HCT116 (cell line): ENCODE data around the gene GADD45A.
"Not testable (repeated sequence)": the region's sequence is repeated elsewhere in the genome, so short reads cannot be mapped to it uniquely, and the experiment has no call there.

Experiments used
- CEBPB ChIP-seq: IDR thresholded peaks from 2 replicates; pipeline ENCODE4 v1.6.1; 2012; ENCODE audit warnings: low read depth
- EZH2 ChIP-seq: fragments of 200-600 bp; sonication (generic); IDR thresholded peaks from 2 replicates; pipeline ENCODE4 v1.6.1; 2017; ENCODE audit warnings: antibody characterized with exemption, mixed run types
- POLR2AphosphoS5 ChIP-seq: IDR thresholded peaks from 2 replicates; pipeline ENCODE4 v1.6.1; 2011; ENCODE audit warnings: mild to moderate bottlenecking, low read depth, low read length, moderate library complexity
- TF ChIP-seq, protein P1 (sequence below), 3 experiments: fragments of 200-600 bp in 1 of 3; sonication (generic) in 1 of 3; IDR thresholded peaks in 2 of 3; conservative IDR thresholded peaks in 1 of 3; 2 replicates each; pipeline ENCODE4 v1.5.1; 2012 to 2017; ENCODE audit warnings: low read depth in 2 of 3, low read length in 2 of 3, antibody characterized with exemption in 1 of 3, borderline replicate concordance in 1 of 3, control low read depth in 1 of 3, mild to moderate bottlenecking in 1 of 3, mixed read lengths in 1 of 3, mixed run types in 1 of 3, moderate library complexity in 1 of 3; ENCODE audit not compliant: insufficient read depth in 1 of 3

DNA sequence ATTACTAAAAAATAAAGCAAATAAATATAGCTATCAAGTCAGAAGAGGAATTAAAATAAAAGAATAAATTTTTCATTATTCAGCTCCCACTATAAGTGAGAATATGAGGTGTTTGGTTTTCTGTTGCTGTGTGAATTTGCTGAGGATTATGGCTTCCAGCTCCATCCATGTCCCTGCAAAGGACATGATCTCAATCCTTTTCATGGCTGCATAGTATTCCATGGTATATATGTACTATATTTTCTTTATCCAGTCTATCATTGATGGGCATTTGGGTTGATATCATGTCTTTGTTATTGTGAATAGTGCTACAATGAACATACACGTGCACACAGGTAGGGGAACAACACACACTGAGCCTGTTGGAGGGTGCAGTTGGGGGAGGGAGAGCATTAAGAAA, 27.8 kb upstream of the GADD45A start:
- not testable (repeated sequence) for TF ChIP-seq EZH2, CEBPB, POLR2AphosphoS5
- TF ChIP-seq, protein P1, sequence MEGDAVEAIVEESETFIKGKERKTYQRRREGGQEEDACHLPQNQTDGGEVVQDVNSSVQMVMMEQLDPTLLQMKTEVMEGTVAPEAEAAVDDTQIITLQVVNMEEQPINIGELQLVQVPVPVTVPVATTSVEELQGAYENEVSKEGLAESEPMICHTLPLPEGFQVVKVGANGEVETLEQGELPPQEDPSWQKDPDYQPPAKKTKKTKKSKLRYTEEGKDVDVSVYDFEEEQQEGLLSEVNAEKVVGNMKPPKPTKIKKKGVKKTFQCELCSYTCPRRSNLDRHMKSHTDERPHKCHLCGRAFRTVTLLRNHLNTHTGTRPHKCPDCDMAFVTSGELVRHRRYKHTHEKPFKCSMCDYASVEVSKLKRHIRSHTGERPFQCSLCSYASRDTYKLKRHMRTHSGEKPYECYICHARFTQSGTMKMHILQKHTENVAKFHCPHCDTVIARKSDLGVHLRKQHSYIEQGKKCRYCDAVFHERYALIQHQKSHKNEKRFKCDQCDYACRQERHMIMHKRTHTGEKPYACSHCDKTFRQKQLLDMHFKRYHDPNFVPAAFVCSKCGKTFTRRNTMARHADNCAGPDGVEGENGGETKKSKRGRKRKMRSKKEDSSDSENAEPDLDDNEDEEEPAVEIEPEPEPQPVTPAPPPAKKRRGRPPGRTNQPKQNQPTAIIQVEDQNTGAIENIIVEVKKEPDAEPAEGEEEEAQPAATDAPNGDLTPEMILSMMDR (IDR thresholded peaks at IDR 0.05 in 2 of 3, conservative IDR thresholded peaks at IDR 0.05 in 1 of 3; ENCODE audit: borderline replicate concordance in 1 of 3, insufficient read depth in 1 of 3, low read depth in 2 of 3, low read length in 2 of 3) = not testable (repeated sequence)
